HG02642 (cell line): ENCODE measurements around the gene ADH6.
"Not testable (repeated sequence)": the region's sequence is repeated elsewhere in the genome, so short reads cannot be mapped to it uniquely, and the experiment has no call there.

Experiments
- ATAC-seq: cut with Tn5 transposase; IDR thresholded peaks from one replicate; pipeline ENCODE4 v1.9.1; 2021; ENCODE audit warnings: mild to moderate bottlenecking; ENCODE audit not compliant: unreplicated experiment, poor library complexity

The ADH6 gene

DNA sequence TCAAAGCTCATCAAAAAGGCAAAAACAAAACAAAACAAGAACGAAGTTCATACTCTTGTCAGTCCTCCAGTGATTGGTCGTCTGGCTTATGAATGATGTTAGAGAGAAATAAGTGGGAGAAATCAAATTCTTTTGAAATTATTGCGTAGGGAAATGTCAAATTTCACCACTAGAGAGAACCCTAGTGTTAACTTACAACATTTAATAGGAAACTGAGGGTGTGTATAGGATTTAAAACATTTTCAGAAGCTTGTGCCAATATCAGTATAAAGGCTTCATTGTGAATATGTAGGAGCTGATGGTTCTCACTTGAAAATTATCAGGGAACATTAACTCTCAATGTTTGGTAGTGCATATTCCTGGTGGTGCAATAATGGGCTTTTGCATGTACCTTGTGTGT, 17.4 kb downstream of the ADH6 start:
- ATAC-seq = no peak

DNA sequence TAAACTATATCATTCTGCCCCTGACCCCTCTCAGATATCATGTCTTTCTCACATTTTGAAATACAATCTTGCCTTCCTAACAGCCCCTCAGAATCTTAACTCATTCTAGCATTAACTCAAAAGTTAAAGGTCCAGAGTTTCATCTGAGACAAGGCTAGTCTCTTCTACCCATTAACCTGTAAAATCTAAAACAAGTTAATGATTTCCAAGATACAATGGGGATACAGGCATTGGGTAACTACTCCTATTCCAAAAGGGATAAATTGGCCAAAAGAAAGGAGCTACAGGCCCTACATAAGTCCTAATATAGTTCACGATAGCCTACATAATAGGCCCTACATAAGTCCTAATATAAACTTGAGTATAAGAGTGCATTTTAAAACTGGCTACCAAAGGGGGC, 18.9 kb downstream of the ADH6 start:
- ATAC-seq = no peak

- ATAC-seq = no peak
Observed at GRCh38 chr4:99190336-99190735, 28.7 kb downstream of the ADH6 start.

DNA sequence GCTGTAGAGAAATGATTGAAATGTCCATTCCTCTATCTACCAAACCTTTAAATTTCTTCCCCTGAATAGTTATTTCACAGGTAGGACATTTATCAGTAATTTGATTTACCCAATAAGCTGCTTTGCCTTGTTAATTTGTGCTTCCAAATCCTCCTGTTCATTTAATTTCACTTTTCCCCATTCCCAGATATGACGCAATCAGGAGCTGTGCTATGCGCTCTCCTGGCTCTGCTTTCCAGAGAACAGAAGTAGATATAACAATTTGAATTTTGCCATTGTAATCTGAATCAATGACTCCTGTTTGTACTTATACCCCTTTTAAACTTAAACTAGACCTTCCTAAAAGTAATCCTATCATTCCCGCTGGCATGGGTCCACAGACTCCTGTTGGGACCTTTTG, 29.1 kb downstream of the ADH6 start:
- ATAC-seq = not testable (repeated sequence)

- no peak for ATAC-seq
Observed at GRCh38 chr4:99186029-99186428, 33.0 kb downstream of the ADH6 start.

DNA sequence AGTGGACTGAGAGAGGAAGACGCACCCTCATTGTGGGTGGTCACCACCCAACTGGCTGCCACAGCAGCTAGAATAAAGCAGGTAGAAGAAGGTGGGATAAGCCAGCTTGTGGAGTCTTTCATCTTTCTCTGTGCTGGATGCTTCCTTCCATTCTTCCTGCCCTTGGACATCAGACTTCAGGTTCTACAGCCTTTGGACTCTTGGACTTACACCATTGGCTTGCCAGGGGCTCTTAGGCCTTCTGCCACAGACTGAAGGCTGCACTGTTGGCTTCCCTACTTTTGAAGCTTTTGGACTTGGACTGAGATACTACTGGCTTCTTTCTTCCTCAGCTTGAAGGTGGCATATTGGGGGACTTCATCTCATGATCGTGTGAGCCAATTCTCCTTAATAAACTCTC, 33.5 kb downstream of the ADH6 start:
- no peak for ATAC-seq

DNA sequence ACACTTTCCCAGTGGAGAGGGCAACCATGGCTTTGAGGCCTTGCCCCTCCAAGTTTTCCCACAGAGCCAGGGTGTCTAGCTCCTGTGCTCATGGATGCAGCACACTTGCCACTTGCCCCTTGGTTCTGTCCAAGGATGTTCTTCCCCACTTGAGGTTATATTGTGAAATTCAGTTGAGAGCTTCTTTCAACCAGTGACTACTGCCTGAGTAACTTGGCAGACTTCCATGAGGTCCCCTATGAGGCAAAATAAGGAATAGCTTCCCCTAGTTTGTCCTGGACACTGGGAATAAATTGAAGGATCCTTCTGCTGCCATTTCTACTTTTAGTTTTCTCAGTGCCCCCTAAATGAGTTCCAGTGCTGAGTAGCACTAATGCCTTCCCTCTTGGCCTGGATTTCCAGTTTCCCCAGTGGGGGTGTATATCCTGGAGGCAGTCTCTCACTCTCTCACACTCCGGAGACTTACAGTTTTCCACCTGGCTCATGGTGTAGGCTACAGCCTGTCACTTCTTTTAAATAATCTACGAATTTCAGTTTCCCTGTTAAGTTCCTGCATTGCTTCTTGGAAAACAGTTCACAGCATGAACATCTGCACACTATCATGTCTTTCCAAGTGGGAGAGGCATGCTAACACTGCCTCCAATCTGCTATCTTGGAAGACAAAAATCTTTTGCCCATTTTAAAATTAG, 38.5 kb downstream of the ADH6 start:
- no peak for ATAC-seq

GRCh38 chr4:99179626-99180025, 39.4 kb downstream of the ADH6 start:
- no peak for ATAC-seq

DNA sequence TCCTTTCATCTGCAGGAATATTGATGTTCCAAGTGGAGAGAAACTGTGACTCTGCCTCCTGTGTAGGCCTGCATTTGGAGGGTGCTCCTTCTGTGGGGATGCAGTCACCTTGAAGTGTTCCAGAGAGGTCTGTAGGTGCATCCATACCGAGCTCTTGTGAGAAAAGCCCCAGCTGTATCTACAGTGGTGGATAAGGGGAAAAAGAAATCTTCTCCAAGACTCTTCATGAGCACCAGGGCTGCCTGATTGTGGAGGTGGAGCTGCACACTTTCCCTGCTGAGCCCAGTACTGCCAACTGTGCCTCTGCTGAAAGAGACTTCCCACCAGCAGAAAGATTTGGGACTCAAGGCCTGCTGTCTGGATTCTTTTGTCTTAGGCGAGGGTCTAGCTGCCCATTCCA, 39.9 kb downstream of the ADH6 start:
- ATAC-seq = no peak

- ATAC-seq = no peak
Observed at GRCh38 chr4:99166544-99166943, 52.5 kb downstream of the ADH6 start.

GRCh38 chr4:99165978-99166377, 53.1 kb downstream of the ADH6 start:
- ATAC-seq = no peak

- ATAC-seq = no peak
Observed at GRCh38 chr4:99161373-99162099, 57.5 kb downstream of the ADH6 start.

GRCh38 chr4:99159699-99160098, 59.3 kb downstream of the ADH6 start:
- ATAC-seq = no peak

DNA sequence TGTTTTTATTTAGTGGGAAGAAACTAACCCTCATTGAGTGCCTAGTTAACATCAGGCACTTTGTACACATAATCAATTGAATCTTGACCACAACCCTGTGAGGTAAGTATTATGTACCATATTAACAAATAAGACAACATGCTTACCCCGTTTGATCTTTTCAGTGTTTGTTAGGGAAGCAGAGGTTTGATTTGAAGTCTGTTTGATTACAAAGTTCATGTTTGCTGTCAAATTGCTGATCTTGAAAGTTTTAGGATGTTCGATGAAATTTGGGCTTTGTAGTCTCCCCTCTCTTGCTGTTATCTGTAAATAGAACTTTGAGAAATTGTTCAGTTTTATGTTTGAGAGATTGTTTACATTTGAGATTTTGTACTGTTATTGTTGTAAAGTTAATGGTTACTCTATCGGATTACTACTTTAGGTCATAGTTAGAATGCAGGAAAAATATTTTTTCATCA, 61.5 kb downstream of the ADH6 start:
- ATAC-seq = no peak

DNA sequence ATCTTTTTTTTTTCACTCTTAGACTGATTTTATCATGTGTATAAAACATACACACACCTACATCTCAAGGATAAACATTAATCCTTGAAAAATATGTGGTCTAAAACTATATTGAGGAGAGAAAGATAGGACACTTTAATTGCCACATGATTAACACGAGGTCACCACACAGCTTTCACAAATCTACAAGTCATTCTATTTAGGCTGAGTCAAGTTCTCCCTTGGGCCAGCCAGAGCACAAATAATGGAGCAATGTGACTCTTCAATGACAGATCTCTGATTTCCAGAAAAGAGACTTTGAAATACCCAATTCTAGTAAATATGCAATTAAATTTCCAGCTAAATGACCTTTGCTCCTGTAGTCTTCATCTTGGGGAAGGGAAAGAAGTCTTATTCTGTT, 62.1 kb downstream of the ADH6 start:
- ATAC-seq = no peak

DNA sequence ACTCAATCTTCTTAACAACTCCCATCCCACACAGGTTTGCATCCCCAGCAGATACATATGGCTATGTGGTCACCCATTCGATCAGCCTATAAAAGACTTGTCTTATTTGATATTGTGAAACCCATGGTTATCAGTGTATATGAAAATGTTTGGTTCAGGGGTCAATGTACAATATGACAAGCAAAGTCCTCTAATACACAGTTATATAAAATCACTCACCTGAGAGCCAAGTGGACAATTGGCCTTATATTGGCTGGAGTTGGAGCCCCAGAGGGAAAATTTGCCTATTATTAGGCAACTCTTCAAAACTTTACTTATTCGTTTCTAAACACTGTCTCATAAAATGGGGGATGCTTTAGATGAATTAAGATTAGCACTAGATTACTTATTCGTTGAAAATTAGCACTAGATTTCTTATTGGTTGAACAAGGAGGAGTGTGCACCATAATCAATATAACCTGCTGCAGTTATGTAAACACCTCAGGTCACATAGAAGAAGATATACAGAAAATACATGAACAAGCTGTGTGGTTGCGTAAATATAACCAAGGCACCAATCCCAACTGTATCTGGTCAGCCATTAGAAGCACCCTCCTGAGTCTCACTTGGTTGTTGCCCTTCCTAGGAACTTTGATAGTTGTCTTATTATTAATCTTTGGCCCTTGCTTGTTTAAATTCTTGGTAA, 64.2 kb downstream of the ADH6 start:
- ATAC-seq = no peak
